ENCODE results near the gene MGAT2.
"Not testable (repeated sequence)": the region's sequence is repeated elsewhere in the genome, so short reads cannot be mapped to it uniquely, and the experiment has no call there.

- not testable (repeated sequence) for TF ChIP-seq EP300, POLR2A, POLR2AphosphoS5 (IDR thresholded peaks at IDR 0.05)
- TF ChIP-seq, protein P1, sequence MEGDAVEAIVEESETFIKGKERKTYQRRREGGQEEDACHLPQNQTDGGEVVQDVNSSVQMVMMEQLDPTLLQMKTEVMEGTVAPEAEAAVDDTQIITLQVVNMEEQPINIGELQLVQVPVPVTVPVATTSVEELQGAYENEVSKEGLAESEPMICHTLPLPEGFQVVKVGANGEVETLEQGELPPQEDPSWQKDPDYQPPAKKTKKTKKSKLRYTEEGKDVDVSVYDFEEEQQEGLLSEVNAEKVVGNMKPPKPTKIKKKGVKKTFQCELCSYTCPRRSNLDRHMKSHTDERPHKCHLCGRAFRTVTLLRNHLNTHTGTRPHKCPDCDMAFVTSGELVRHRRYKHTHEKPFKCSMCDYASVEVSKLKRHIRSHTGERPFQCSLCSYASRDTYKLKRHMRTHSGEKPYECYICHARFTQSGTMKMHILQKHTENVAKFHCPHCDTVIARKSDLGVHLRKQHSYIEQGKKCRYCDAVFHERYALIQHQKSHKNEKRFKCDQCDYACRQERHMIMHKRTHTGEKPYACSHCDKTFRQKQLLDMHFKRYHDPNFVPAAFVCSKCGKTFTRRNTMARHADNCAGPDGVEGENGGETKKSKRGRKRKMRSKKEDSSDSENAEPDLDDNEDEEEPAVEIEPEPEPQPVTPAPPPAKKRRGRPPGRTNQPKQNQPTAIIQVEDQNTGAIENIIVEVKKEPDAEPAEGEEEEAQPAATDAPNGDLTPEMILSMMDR (IDR thresholded peaks at IDR 0.05) = not testable (repeated sequence)
Measured at GRCh38 chr14:49657500-49657899, 36.9 kb downstream of the MGAT2 start.

Measured in upper lobe of left lung (tissue), 4 donors.